DLD1 (cell line): ENCODE data around the gene FXYD1.
"Not testable (repeated sequence)": the region's sequence is repeated elsewhere in the genome, so short reads cannot be mapped to it uniquely, and the experiment has no call there.

Source experiments
- in situ Hi-C: cut with HindIII; loops from 2 replicates; pipeline ENCODE4 v1.10.0; 2017; ENCODE audit warnings: low sequenced_read_pairs

FXYD1 gene

DNA sequence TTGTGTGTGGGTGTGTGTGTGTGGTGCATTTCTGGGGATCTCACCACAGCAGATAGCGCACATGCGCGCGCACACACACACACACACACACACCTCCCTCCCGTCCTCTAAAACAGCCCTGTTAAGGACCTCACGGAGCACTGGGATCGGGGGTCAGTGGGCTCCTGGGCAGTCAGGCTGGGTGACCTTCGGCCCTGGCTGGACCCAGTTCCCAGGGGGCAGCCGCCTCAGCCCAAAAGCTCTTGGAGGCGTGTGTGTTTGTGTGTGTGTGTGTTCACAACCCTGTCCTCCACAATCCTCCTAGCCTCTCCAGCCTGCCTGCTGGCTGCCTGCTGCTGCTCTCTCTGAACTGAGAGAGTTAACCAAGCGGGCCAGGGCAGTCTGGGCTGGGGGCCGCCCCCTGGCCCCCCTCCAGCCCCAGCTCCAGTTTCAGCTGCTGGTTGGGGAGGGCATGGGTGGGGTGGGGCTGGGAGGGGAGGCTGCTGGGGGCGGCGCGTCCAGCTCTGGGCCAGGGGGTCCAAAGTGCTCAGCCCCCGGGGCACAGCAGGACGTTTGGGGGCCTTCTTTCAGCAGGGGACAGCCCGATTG lies at the start of gene FXYD1:
TSS of gene FXYD1 (plus strand) at position 520 of the 588 bp plus-strand sequence. CDS start 1,256 bp downstream, outside the sequence.
- in situ Hi-C loops = no loop called here

DNA sequence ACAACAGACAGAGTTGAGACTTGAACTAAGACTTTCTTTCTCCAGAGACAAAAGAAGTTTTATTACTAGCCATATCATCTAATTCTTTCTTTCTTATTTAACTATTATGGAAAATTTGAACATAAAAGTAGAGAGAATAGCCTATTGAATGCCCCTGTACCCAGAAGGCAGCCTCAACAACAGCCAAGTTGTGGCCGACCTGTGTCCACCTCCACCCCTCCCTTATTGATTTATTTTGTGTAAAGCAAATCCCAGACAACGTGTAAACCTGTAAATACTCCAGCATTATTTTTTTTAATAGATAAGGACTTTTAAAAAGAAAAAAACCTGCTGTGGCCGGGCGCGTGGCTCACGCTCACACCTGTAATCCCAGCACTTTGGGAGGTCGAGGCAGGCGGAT lies 49.1 kb upstream of the FXYD1 start:
- in situ Hi-C loops = no loop called here

DNA sequence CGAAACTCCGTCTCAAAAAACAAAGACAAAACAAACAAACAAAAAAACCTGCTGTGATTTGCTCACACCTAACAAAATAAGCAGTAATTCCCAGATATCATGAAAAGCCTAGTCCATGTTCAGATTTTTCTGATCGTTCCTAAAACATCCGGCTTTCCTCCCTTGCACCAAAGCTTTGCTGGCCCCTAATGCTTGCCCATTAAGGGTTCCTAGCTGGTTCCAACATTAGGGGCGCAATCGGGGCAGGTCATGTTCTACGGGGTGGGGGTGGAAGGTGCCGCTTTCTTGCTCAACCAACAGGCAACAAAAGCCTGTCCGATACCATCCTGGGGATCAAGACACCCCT lies 48.5 kb upstream of the FXYD1 start:
- in situ Hi-C loops = no loop called here

DNA sequence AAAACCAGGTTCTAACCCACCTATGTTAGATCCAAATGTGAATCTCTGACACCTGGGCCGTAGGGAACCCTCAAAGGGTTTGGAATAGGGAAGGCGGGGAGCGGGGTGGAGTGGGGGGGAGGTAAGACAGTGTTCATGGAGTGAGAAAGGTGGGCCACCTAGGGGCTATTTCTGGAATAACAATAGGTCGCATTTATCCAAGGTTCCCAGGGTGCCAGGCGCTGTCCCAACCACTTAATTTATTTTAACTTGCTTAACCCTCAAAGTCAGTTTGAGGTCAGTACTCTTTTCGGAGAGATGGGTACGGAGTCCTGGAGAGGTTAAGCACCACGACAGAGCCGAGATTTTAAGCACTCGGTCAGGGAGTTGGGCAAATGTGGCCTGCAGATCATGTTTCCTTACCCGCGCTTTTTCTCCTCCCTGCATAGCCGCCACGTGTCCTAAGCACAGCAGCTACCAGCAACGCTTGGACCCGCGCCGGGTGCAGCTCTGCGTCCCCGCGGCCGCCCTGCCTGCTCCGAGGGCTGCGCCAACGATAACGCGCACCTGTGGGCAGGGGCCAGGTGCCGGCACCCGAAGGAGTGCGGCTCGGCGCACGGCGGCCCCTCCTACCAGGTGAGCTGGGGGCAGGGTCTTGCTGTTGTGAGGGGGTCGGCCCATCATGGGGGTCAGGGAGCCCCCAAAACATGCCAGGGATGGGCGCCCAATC lies 48.0 kb upstream of the FXYD1 start:
- in situ Hi-C loops = no loop called here

DNA sequence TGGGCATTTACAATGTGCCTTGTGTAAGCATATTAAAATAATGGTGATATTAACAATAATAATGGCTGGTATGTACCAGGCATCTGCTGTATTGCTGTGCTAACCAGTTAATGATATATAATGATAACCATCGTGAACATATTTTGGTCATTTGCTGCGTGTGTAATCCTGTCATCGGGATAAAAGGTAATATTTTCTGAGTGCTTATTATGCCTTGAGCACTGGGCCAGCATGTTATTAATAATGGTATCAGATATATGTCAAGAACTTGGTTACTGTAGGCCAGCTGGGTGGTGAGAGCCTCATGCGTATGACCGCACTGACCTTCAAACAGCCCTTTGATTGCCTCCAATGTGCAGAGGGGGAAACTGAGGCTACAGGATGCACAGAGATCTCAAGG lies 45.2 kb upstream of the FXYD1 start:
- in situ Hi-C loops = no loop called here

DNA sequence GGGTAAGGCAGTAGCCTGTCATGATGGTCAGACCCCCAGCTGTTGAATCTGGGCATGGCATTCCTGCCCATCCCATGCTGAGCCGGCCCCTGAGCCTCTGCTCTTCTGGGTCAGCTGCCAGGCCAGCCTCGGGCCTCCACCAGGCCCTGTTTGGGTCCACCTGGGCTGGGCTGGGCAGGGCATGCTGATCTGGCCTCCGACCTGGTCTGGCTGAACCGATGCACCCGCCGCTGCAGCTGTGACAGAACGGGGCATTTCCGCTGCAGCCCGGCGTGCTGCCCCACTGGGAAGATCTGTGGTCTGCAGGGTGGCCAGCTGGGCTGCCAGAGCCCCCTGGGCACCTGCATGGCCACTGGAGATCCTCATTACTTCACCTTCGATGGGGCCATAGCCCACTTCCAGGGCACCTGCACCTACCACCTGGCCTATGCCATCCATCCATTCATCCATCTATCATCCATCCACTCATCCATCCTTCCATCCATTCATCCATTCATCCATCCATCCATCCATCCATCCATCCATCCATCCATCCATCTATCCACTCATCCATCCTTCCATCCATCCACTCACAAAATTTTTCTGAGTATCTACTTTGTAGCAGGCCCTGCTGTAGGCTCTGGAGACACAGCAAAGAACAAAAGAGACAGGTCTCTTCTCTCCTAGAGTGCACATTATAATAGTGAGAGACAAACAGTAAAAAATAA lies 44.5 kb upstream of the FXYD1 start:
- in situ Hi-C loops = no loop called here

DNA sequence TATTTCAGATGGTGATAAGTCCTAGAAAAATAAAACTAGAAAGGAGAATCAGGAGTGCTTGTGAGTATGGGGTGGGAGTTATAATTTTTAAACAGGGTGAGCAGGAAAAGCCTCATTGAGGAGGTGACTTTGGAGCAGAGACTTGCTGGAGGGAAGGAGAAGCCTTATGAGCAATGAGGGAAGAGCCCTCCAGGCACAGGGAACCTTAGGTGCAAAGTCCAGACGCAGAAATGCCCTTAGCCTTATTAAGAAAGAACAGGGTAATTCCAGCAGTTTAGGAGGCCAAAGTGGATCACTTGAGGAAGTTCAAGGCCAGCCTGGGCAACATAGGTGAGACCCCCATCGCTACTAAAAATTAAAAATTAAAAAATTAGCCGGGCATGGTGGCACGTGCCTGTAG lies 44.0 kb upstream of the FXYD1 start:
- in situ Hi-C loops = no loop called here

DNA sequence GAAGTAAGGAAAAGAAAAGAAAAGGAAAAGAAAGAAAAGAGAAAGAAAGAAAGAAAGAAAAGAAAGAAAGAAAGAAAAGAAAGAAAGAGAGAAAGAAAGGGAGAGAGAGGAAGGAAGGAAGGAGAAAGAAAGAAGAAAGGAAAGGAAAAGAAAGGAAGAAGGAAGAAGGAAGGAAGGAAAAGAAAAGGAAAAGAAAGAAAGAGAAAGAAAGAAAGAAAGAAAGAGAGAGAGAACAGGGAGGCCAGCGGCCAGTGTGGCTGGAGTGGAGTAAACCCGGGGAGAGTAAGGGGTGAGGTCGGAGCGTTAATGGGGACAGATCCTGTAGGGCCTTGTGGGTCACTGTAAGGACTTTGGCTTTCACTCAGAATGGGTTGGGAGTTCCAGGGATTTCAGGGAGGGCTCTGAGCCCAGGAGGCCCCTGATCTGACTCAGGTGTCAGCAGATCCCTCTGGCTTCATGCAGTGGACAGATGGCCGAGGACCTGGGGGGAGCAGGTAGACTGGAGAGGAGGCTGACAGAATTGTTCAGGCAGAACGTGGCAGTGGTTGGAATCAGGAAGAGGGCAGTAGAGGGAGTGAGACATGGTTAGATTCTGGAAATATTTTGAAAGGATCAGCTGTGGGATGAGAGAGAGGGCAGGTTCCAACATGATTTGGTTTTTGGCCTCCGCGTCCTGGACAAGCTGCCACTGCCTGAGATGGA lies 42.8 kb upstream of the FXYD1 start:
- in situ Hi-C loops = no loop called here

DNA sequence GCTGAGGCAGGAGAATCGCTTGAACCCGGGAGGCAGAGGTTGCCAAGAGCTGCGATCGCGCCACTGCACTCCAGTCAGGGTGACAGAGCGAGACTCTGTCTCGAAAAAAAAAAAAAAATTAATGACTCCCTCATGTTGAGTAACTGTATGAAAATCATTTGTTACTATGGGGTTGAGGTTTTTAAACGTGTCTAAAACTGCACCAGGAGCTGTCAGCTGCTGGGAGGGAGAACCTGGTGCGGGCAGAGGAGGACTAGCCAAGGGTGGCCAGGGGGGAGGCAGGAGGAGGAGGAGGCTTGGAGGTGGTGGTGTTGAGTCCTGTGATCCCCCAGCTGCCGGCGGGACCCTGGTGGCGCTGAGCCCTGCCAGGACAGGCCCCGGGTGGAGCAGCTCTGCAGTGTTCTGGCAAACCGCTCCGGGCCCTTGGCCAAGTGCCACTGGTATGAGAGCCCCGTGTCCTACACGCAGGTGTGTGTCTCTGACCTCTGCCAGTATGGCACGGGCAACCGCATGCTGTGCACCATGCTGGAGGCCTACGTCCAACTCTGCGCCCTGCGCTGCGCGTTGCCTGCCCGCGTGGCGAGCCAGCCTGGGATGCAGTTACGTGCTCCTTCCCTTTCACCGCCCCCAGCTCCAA lies 40.1 kb upstream of the FXYD1 start:
- in situ Hi-C loops = no loop called here

DNA sequence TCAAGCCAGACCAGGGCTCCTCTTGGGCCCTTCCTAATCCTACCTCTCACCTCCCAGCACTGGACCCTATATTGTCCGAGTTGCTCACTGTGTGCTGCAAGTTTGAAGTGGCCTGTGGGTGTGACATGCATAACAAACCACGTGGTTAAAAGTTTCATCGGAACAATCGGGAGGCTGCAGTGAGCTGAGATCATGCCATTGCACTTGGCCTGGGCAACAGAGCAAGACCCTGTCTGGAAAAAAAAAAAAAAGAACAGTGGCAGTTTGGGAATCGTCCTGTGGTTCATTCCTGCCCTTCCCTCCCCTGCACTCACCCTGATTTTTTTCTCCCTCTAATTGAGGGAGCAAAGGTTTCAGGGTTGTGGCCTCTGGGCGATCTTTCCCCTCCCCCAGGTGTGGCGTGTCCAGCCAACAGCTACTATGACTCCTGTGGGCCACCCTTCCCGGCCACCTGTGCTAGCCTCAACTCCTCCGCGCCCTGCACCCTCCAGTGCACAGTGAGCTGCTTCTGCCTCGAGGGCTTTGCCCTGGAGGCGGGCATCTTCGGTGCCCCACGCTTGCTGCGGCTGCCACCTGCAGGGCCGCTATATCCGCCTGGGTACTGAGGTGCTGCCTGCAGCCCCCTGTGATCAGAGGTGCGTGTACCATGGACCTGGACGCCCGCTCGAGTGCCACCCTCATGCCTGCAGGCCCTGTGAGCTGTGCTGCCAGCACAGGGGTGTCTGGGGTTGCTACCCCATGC lies 39.3 kb upstream of the FXYD1 start:
- in situ Hi-C loops = no loop called here

DNA sequence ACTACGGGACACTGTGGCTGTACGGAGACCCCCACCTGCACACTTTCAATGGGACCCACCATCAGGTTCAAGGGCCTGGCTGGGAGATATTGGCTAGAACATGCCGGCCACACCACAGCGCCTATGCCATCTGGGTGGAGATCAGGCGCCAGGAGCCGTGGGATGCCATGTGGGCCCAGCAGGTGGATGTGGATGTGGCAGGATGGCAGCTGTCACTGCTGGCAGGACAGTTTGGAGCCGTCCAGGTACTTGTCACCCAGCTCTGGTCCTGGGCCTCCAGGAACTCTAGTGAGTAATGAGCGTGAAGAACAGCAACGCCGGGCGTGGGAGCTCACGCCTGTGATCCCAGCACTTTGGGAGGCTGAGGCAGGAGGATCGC lies 38.7 kb upstream of the FXYD1 start:
- in situ Hi-C loops = no loop called here

DNA sequence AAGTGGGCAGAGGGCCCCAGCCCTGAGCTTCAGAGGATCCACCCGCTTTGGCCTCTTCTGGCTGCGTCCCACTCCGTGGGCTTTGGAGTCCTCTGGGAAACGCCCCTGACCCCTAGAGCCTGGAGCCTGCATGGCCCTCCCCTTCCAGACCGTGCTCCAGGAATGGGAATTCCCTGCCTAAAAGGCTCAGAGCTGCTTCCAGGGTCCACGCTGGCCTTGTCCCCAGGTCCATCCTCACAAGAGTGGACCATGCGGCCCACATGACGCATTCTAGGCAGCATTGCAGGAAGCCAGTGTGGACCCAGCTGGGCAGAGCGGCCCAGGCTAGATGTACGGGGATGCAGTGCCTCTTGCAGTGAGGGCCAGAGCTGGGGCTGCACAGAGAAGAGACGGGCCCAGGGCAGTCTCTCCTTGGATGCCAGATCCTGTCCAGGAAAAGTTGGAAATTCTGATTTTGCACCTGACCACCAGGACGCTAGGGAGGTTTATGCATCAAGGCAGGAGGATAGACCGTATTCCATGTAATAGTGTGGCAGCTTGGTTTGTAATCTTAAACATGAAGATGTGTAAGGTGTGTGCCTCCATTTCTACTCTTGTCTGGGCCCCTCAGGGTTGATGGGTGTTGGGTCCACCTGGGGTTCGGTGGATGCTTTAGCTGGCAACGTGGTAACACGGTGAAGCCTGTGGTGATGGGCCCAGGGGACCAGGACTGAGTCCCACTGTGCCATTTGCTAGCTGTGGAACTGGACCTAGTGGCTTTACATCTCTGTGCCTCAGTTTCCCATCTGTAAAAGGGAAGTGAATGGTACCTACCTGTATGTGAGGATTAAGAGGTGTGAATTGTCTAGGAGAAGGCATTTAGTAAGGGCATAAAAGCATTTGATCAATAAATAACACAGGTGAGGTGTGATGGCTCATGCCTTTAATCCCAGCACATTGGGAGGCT lies 37.8 kb upstream of the FXYD1 start:
- in situ Hi-C loops = no loop called here

DNA sequence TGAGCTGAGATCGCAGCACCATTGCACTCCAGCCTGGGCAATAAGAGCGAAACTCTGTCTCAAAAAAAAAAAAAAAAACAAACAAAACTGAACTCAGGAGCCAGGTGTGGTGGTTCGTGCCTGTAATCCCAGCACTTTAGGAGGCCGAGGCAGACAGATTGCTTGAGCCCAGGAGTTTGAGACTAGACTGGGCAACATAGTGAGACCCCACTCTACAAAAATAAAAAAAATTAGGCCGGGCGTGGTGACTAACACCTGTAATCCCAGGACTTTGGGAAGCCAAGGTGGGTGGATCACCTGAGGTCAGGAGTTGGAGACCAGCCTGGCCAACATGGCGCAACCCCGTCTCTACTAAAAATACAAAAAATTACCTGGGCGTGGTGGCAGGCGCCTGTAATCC lies 36.7 kb upstream of the FXYD1 start:
- in situ Hi-C loops = not testable (repeated sequence)

DNA sequence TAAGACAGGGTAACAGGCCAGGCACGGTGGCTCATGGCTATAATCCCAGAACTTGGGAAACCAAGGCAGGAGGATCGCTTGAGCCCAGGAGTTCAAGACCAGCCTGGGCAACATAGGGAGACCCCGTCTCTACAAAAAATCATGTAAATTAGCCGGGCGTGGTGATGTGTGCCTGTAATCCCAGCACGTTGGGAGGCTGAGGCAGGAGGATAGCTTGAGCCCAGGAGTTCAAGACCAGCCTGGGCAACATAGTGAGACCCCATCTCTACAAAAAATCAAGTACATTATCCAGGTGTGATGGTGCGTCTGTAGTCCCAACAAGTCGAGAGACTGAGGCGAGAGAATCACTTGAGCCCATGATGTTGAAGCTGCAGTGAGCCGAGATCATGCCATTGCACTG lies 35.0 kb upstream of the FXYD1 start:
- in situ Hi-C loops = not testable (repeated sequence)

DNA sequence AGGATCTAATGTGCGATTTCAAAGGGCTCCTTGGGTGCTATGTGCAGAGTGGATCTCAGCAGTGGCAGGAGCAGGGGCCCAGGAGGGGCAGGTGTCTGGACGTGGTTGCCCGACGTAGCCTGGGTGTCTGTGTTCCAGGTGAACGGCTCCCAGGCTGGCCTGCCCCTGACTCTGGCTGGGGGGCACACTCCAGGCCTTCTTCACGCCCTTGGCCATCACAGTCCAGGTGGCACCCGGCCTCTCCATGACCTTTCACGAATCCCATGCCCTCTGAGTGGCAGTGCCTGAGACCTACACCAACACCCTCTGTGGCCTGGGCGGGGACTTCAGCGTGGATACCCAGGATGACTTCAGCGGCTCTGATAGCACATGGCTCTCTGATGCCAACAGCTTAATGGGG lies 34.3 kb upstream of the FXYD1 start:
- in situ Hi-C loops = no loop called here

DNA sequence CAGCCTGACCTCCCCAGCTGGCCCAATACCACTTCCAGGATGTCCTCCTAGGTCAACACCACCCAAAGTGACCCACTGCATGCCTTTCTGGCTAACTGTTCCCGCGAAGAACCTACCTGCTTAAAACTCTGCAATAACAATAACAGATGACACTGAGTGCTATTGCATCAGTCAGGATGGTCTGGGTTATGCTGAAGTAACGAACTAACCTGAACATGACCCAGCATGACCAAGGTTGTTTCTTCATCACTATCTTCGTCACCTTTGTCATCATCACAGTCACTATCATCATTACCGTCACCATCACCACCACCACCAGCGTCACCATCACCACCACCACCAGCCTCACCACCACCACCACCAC lies 33.6 kb upstream of the FXYD1 start:
- in situ Hi-C loops = no loop called here

DNA sequence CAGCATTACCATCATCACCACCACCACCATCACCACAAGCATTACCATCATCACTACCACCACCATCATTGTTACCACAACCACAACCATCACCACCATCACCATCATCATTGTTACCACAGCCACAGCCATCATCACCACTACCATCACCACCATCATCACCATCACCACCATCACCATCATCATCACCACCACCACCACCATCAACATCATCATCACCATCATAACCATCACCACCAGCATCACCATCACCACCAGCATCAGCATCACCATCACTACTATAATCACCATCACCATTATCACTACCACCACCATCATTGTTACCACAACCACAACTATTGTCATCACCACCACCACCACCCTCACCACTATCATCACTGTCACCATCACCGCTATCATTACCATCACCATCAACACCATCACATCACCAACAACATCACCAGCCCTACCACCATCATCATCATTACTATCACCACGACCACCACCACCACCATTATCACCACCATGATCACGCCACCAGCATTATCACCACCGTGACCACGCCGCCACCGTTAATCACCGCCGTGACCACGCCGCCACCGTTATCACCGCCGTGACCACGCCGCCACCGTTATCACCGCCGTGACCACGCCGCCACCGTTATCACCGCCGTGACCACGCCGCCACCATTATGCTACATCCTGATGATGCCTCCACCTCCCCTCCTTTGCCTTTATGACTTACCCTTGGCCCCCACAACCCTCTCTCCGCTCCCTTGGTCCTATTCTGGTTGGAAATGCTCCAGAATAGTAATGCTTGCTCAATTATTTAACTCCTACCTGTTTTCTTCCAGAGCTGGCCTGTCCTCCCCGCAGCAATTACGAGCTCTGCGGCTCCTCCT lies 33.0 kb upstream of the FXYD1 start:
- in situ Hi-C loops = no loop called here

DNA sequence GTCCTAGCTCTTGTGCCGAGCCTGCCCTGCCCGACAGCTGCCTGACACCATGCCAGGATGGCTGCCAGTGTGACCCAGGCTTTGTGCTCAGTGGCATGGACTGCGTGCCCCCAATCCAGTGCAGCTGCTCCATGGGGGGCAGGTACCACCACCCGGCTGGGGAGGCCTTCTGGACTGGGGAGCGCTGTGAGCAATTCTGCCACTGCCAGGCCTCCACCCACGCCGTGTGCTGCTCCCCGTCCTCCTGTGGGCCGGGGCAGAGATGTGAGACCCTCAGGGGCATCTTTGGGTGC lies 32.4 kb upstream of the FXYD1 start:
- in situ Hi-C loops = no loop called here
